ENCODE measurements around the gene PCCA.
"Not testable (repeated sequence)": the region's sequence is repeated elsewhere in the genome, so short reads cannot be mapped to it uniquely, and the experiment has no call there.

The PCCA gene

DNA sequence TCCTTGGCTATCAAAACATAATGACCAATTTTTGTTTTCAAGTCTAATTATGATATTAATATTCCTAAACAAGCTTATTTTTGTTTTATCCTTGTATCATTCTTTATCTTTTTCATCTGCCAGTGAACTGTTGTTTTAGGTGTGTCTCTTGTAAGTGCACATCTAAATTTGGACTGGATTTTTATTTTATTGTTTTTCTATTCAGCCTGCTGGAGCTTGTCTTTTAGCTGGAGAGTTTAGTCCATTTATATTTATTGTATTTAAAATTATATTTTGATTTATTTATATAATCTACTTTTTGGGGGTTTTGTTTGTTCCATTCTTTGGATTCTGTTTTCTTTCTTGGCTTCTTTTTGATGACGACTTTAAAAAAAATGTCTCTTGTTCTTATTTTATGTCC is 159.0 kb downstream of the PCCA start:
- DNase-seq, result no peak

DNA sequence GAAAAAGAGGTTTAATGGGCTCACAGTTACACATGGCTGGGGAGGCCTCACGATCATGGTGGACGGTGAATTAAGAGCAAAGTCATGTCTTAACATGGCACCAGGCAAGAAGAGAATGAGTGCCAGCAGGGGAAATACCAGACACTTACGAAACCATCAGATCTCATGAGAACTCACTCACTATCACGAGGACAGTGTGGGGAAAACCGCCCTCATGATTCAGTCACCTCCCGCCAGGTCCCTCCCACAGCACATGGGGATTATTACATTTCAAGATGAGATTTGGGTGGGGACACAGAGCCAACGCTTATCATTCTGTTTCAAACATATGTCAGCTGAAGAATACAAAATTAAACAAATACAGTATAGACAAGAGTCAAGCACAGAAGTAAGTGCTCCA is 165.1 kb downstream of the PCCA start:
- no peak for DNase-seq

DNA sequence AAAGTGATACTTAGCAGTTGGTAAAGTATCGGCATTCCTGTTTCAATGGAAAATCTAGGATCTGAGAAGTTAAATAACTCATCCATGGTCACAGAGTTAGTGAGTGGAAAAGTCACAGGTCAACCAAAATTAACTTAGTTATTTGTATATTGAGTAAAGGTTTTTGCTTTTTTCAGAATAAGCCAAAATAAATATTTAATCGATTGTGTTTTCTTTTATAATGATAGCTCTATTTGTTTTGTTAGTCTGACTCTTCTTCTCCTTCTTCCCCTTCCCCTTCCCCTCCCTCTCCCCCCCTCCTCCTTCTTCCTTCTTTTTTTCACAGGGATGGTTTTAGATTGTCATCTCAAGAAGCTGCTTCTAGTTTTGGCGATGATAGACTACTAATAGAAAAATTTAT is 173.5 kb downstream of the PCCA start:
- DNase-seq, result no peak

DNA sequence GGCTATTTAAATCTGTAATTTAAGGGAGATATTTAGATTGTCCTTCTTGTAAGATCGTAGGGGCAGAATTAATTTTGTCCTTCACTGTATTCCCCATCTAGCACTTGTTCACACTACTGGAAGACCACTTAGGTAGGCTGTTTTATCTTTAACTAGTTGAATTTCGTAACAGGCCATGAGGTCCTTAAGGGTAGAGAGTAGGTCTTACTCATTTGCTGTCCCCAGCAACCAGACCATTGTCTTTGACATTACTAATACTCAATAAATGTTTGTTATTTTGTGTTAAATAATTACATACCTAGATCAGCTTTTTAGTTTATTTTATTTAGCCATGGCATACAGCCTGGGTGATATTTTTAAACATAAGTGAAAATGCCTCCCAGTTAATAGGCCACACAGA is 177.1 kb downstream of the PCCA start:
- no peak for DNase-seq

DNA sequence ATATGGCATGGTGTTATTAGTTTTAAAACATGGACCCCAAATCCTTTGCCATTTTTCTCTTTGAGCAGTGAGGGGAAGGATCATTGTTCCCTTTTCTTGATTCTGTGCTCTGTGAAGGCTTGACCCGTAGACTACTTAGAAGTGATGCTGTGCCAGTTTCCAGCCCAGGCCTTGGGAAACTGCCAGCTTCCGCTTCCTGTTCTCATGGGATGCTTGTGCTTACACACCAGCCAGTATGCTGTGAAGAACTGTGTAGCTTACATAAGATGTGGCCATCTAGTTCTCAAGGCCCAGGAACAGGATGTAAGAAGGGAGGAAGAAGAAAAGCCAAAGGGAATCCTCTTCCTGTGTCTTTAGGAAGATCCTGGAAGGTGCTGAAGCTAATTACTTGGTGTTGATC is 180.9 kb downstream of the PCCA start:
- no peak for DNase-seq

DNA sequence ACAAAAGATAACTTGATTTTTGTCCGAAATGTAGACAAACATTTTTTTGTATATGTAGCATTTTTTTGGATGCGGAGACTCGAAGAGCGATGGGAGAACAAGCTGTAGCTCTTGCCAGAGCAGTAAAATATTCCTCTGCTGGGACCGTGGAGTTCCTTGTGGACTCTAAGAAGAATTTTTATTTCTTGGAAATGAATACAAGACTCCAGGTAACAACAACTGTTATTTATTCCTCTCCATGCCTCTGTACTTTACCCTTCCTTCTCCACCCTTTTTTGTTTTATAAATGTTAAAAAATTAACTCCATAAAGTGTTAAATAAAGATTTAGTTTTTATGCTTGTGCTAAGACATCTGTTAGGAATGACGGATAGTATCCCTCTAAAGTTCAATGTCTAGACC is 184.2 kb downstream of the PCCA start:
- no peak for DNase-seq

DNA sequence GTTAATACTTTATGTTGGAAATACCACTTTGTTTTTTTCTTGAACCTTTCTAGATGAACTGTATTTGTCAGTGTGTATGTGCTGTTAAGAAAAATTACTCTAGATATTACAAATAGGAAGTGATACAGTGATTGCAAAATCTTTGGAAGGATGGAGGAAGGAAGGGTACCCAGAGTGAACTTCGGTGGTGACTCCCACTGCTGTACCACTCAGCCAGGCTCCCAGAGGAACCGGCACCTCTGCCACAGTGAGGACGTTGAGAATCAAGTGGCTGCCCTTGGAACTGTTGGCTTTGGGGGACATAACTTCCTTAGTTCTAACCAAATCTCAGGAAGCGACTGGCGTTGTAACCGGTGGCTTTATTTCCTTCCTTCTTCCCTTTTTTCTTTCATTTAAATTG is 184.7 kb downstream of the PCCA start:
- no peak for DNase-seq

DNA sequence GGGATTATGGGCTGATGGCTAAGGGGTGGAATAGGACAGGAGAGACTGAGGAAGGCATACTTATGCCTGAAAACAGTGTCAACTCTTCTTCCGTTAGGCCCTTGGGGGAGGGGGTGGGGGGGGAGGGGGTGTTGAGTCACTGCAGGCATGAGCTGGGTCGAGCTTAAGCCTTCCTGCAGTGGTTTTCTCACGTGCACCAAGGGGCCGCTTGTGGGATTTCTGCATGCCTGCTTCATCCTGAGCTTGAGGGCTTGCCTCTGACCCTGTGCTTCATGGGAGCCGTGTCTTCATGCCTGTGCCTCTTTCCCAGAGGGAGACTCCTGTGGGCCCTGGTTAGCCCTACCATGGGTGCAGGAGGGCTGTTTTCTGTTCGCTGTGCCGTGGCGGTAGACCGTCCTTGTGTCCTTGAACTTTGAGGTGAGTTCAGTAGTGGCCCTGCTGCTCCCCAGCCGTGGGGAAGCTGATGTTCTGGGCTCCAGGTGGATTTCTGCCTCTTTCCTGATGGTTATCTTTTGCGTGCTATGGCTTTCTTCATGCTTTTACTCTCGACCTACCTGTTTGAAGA is 186.1 kb downstream of the PCCA start:
- no peak for DNase-seq

DNA sequence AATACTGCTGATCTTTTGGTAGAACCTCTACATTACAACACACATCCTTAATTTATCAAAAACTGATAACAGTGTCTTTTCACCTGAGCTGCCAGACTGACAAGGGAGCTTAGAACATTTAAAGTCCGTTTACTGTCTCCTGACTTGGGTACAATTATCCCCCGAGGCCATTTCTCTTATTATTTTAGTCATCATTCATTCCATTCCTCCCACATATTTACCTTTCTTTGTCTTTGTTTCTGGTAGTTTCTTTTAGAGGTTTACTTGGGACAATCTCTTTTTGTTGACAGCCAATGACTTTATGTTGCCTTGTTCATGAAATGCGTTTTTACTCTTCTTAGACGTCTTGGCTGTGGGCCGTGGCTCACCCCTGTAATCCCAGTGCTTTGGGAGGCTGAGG is 186.9 kb downstream of the PCCA start:
- no peak for DNase-seq

DNA sequence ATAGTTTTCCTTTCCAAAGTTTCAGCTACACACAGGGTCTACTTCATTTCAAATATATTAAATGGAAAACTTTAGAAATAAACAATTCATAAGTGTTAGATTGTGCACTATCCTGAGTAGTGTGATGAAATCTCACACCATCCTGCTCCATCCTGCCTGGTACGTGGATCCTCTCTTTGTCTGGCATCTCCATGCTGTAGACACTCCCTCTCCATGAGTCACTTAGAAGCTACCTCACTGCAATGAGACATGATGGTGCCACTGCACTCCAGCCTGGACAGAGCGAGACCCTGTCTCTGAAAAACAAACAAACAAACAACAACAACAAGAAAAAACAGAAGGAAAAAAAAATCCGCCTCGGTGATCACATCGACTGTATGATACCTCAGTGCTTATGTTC is 191.8 kb downstream of the PCCA start:
- DNase-seq, result no peak

DNA sequence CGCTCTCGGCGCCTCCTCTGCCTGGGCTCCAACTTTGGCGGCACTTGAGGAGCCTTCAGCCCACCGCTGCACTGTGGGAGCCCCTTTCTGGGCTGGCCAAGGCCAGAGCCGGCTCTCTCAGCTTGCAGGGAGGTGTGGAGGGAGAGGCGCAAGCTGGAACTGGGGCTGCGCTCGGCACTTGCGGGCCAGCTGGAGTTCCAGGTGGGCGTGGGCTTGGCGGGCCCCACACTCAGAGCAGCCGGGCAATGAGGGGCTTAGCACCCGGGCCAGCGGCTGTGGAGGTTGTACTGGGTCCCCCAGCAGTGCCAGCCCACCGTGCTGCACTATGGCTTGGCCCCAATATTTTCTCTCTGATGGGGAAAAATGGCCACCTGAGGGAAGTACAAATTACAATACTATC is 193.4 kb downstream of the PCCA start:
- not testable (repeated sequence) for DNase-seq

DNA sequence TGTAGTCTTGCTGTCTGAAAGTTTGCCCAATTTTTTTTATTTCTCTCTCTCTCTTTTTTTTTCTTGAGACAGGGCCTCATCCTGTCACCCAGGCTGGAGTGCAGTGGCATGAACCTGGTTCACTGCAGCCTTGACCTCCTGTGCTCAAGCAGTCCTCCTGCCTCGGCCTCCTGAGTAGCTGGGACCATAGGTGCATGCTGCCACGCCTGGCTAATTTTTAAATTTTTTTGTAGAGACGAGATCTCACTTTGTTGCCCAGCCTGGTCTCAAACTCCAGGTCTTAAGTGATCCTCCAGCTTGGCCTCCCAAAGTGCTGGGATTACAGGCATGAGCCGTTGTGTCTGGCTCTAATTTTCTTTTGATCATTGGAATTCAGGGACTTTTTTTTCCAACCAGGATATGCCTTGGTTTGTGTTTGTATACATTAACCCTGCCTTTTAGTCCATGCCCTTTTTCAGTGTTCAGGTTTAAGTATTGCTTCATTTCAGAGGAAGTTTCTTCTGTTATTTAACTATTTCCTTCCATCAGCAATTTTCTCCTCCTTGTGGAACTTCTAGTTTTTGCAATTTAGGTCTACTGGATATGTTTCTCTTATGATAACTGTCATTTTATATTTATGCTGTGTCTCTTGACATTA is 201.4 kb downstream of the PCCA start:
- DNase-seq, result no peak

DNA sequence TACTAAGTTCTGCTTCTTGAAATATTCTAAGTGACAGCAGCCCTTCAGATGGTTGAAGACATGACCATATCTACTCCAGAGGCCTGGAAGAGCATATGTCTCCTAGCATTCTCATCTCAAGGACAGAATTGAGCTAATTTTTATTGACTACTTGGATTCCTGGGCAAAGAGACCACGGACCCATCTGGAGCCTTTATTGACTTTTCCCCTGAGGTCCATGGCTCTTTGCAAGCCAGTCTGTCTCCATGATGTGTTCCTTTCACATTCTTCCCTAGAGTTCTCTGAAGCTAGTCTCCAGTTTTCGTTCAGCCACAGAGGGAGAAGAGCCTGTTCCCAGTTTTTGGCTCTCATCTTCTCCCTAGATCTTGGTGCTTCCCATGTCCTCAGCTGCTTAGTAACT is 202.7 kb downstream of the PCCA start:
- DNase-seq, result no peak

DNA sequence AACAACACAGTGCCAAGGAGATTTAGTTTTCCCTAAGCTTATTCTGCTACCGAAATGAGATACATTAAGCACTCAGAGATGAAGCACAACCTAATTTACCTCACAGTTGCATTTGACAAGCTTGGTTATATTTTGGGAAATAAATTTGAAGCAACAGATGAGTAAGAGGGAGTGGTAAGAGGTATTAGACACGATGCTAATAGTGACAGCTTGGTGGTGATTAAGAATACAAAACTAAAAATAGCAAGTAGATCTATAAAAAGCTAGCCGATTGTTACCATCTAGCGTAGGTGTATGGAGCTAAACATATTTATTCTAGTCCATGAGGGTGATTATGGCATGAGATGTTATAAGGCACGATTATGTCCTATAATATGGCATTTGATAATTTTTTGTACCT is 208.5 kb downstream of the PCCA start:
- no peak for DNase-seq

DNA sequence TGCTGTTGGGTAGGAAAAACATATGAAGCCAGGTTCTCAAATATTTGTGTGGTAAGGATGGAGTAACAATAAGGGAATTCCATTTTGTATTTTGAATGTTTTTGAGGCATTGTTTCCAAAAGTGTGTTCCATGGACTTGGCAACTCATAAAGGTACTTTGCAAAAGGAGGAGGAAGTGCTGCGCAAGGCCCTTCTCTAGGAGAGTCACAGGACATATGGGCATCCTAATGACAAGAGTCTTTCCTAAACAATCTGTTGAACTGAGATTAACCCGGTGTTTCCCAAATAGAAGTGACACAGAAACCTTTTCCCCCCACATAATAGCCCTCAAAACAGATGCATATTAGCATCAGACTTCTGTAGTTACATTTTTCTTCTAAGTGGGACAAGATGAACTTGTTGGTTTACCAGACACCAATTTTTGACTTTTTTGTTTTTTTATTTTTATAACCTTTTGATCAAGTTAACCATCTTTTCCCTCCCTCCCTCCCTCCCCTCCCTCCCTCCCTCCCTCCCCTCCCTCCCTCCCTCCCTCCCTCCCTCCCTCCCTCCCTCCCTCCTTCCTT is 209.3 kb downstream of the PCCA start:
- DNase-seq, result no peak

DNA sequence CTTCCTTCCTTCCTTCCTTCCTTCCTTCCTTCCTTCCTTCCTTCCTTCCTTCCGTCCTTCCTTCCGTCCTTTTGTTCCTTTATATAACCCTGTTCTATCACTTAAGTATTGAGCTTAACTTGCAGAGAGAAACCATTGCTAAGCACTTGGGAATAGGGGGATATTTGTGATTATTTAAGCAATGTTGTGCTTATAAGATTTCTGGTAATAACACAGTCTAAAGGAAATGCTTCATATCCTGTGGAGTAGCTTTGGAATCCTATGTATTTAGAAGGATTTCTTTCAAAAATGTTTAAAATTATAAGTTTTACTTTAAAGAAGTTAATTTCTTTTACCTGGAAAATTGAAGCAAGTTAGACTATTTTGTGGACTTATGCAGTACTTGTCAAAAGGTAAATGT is 209.8 kb downstream of the PCCA start:
- no peak for DNase-seq

DNA sequence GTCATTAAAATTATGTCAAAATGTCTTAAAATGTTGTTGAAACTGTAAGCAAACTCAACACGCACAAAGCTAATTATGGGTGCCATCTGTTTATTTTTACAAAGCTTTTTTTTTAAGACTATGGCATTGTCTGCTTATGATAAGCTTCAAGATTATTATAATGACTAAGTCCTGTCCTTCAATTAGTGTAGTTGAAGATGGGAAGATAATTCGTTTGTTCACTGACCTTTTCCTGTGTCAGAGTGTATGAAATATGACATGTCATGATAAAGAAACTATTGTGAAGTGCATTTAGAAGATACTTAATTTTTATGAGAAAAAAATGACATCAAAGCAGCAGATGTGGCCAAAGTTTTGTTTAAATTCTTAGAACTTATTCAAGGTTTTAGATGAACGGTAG is 211.3 kb downstream of the PCCA start:
- DNase-seq, result no peak

DNA sequence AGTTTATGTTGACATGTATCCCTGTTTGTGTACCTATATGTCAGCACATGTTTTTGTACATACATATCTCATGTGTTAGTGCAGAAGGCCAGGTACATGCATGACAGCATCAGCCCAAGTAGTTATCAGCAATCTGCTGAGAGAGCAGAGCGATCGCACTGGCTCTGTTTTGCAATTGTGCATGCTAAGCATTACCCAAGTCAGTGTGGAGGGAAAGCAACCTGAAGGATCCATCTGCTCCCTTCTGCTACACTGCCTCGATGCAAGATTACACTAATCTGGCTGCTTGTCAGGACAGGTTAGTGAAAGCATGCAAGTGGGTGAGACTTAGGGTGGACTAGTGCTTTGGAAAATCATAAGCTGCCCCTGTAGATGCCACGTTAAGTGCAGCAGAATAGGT is 211.8 kb downstream of the PCCA start:
- DNase-seq, result no peak

DNA sequence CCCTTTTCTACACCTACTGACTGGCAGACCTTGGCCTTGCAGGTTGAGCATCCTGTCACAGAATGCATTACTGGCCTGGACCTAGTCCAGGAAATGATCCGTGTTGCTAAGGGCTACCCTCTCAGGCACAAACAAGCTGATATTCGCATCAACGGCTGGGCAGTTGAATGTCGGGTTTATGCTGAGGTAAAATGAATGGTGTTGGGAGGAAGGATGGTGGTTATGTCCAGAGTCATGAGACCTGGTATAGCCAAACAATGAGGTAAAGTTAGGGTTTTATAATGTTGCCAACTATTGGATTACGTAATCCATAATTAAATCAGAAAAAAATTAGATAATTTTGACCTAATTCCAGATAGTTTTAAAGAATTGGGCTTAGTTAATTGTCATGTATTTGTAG is 212.5 kb downstream of the PCCA start:
- peak; percentile 85 for DNase-seq

DNA sequence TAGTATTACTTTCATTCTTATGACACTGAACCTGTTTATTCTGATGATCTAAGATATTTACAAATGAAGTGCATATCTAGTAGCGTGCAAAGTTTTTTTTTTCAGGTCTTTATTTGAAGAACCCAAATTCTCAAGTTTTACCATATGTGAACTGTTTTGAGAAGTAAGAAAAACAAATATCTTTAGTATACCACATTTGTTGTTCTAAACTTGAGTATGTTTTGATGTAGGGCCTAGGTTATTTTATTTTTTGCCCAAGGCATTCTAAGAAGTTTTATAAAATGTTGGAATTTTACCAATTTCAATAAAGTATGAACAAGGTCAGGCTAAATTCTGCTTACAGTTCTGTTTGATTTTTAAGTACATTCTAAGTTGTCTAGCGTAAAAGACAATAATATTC is 213.5 kb downstream of the PCCA start:
- no peak for DNase-seq

DNA sequence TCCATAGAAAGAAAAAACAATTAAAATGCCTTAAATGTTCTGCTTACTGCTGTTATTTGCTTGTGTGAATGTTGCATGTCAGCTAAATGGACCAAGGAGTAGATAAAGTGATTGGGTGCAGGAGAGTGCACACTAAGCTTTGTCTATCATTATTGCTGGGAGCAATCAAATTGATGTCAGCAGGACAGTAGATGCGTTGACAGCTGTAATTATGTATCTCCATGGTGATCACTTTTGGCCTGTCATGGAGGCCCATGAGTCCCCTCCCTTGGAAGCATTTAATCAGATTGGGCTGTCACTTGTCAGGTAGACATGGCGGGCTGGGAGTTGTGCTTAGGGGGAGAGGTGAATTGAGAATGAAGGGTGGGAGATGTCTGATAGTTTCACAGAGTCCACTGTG is 215.3 kb downstream of the PCCA start:
- DNase-seq, result no peak

DNA sequence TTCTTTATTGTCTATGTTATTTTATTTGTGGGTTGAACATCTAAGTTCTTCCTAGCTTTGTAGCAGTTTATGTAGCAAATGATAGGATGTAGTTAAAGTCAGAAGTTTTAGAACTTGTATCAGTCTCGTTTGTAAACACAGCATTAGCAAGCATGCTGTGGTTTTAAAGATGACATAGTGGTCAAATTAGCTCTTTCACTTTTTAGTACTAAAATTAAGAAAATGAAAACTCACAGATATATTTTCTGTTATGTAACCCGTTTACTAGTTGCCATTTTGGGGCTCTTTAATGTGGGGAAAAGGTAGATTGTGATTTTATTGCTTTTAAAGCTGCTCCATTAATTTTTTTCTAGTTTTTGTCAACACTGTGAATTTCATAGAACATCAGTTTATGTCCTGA is 216.5 kb downstream of the PCCA start:
- DNase-seq, result no peak

DNA sequence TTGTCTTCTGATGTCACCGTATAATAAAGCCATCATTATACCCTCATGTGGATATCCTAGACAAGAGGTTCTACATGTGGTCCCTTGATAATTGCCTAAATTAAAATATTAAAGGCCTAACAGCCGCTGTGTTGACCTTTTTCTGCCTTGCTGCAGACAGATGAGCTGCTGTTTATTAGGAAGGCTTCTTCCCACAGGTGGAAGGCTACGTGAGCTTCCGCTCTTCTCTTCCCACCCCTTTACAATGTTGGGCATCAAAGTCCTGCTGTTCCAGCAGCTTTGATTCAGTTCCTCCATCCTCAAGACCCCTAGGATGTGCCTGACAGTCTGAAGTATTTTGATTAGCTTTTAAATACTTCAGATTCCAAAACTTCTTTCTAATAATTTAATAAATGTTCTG is 217.1 kb downstream of the PCCA start:
- DNase-seq, result no peak

DNA sequence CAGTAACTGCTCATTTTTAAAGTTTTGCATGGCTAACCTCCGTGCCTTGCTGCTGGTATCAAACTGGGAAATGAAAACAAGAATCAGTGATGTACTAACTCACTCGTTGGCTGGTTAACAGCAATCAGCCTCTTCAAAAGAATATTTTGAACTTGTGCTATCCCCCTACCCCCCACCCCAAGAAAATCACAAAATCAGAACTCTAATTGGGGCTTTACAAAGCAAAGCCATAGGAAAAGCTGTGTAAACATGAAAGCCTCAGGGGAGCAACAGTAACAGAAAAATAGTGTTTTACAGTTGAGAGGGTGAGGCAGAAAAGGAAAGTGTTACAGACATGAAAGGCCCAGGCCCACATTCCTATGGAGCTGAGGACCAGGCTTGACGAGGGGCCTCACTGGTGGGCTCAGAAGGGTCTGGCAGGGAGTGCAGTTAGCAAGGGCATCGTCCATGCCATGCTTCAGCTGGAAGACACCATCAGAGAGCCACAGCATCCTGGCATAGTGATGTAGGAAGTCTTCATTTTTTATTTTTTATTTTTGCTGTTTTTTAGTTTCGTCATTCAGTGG is 217.6 kb downstream of the PCCA start:
- no peak for DNase-seq

Data from NCI-H1092 (cell line).